Transverse colon (tissue), 3 donors: Measurements from ENCODE around the gene PLCG2.

ENCODE experiments used
- EP300 ChIP-seq: sonication (generic); formaldehyde crosslinking; IDR thresholded peaks from one replicate; pipeline ENCODE4 v1.6.1; 2017; ENCODE audit warnings: antibody characterized with exemption, low read depth
- POLR2A ChIP-seq: fragments of 450-650 bp; IDR thresholded peaks from one replicate; pipeline ENCODE4 v1.6.1; 2016; ENCODE audit warnings: antibody characterized with exemption, mild to moderate bottlenecking, moderate library complexity
- TF ChIP-seq, protein P1 (sequence below), 5 experiments: fragments of 200-600 bp in 3 of 5; fragments of 450-650 bp in 2 of 5; sonication (generic) in 3 of 5; IDR thresholded peaks; 1 replicate in 2 of 5; 2 replicates in 3 of 5; pipeline ENCODE4 v1.5.1; 2016 to 2017; ENCODE audit warnings: antibody characterized with exemption in 5 of 5, inconsistent platforms in 3 of 5, mild to moderate bottlenecking in 2 of 5, moderate library complexity in 1 of 5

DNA sequence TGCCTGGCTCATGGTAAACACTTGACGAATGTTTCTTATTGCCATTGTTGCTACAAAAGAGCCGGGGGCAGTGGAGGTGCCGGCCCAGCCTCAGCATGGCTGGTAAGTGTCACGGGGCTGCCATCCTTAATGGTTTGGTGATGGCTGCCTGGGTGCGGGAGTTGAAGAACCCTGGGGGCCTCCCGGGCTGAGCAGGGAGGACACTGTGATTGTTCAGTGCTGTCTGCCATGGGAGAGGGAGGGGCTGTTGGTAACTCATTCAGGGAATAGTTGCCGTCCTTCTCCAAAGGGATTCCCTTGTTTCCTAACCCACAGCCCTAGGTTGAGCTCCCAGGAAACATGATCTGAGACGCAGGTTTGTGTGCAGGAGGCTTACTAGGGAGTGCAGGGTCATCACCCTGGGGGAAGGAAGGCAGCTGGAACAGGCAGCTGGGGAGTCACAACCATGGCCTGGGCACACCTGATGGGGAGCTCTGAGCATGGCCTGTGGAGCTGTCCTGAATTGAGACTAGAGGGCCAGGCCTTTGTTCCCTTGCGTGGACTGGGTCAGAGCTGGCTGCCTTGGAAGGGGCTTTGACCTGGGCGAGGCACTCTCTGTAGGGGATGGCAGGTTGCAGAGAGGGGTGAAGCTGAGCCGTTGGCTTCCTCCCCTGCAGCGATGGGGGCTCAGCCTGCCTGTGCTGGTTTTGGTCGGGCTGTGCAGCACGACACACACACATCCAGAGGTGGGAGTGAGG, 85.7 kb downstream of the PLCG2 start:
- no peak for TF ChIP-seq POLR2A
- TF ChIP-seq, protein P1, sequence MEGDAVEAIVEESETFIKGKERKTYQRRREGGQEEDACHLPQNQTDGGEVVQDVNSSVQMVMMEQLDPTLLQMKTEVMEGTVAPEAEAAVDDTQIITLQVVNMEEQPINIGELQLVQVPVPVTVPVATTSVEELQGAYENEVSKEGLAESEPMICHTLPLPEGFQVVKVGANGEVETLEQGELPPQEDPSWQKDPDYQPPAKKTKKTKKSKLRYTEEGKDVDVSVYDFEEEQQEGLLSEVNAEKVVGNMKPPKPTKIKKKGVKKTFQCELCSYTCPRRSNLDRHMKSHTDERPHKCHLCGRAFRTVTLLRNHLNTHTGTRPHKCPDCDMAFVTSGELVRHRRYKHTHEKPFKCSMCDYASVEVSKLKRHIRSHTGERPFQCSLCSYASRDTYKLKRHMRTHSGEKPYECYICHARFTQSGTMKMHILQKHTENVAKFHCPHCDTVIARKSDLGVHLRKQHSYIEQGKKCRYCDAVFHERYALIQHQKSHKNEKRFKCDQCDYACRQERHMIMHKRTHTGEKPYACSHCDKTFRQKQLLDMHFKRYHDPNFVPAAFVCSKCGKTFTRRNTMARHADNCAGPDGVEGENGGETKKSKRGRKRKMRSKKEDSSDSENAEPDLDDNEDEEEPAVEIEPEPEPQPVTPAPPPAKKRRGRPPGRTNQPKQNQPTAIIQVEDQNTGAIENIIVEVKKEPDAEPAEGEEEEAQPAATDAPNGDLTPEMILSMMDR (IDR thresholded peaks at IDR 0.05) = no peak
- TF ChIP-seq EP300 = no peak
